HuH-7 (cell line): ENCODE results near the gene SGO2.
"Not testable (repeated sequence)": the region's sequence is repeated elsewhere in the genome, so short reads cannot be mapped to it uniquely, and the experiment has no call there.

Experiments used
- DNase-seq: peaks from one replicate; pipeline ENCODE4 v3.0.0; 2011; ENCODE audit warnings: low spot score

SGO2 gene

DNA sequence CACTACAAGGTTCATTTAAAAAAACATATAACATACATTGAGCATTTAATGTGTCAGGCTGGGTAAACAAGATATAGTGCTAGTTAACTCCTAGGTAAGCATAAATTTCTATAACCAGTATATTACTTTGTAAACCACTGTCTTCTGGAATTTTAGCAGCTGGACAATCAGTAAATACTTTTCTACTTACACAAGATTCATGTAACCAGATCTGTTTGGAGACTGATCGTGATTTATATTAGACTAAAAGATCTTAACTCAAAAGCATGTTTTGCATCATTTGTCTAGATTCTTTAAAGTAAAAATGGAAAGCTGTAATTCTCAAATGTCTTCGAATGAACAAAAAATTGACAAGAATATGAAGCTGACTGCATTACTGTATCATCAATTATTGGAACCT is 941 bp upstream of the SGO2 start:
- no peak for DNase-seq

- DNase-seq, result no peak
Measured at GRCh38 chr2:200525551-200525881, 491 bp upstream of the SGO2 start.

DNA sequence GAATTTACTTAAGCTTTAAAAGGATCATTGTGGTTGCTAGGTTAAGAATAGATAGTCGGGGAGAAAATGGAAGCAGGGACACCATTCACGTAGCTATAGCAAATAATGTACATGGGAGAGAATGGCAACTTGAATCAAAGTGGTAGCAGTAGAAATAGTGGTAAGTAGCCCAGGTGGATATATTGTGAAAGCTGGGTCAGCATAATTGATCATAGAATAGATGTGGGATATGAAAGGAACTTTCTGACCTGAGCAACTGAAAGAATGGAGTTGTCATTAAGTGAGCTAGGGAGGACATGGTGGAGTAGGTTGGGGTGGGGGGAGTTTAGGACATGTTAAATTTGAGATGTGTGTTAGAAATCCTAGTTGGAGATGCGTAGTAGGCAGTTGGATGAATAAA is 2.2 kb downstream of the SGO2 start:
- DNase-seq, result no peak

GRCh38 chr2:200533754-200534153 is 7.7 kb downstream of the SGO2 start:
- DNase-seq, result no peak

- no peak for DNase-seq
Measured at GRCh38 chr2:200534572-200534971, 8.6 kb downstream of the SGO2 start.

GRCh38 chr2:200538139-200538538 is 12.1 kb downstream of the SGO2 start:
- no peak for DNase-seq

DNA sequence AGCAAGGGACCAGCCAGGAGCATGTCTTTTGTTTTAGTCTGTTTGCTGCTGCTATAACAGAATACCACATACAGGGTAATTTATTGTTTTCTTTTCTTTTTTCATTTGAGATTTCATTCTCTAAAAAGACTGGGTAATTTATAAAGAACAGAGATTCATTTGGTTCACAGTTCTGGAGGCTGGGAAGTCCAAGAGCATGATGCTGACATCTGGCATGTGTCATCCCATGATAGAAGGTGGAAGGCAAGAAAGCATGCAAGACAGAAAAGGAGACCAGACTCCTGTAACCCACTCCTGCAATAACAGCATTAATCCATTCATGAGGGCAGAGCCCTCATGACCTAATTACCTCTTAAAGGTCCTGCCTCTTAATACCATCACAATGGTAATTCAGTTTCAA is 14.8 kb downstream of the SGO2 start:
- DNase-seq, result no peak

- not testable (repeated sequence) for DNase-seq
Measured at GRCh38 chr2:200566596-200566995, 40.6 kb downstream of the SGO2 start.

DNA sequence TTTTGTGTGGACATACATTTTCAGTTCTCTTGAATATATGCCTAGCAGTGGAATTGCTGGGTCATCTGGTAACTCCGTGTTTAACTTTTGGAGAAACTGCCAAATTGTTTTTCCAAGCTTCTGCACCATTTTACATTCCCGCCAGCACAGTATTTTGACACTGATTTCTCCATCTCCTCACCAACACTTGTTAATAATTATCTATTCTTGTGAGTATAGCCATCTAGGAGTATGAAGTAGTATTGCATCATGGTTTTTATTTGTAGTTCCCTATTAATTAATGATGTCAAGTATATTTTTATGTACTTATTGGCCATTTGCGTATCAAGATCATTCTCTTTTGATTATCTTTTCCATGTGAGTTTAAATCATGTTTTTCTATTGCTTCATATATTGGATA is 41.9 kb downstream of the SGO2 start:
- DNase-seq, result no peak

- DNase-seq, result no peak
Measured at GRCh38 chr2:200575957-200576356, 50.0 kb downstream of the SGO2 start.

DNA sequence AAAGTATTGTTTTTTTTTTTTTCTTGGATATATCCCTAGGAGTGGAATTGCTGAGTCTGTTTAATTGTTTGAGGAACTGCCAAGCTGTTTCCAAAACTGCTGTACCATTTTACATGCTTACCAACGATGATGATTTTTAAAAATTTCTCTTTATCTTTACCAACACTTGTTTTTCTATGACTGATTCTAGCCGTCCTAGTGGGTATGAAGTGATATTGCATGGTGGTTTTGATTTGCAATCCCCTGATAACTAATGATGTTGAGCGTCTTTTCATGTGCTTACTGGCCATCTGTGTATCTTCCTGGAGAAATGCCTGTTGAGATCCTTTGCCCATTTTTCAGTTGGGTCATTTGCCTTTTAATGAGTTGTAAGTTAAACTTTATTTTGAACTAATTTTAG is 51.0 kb downstream of the SGO2 start:
- no peak for DNase-seq

GRCh38 chr2:200578778-200579177 is 52.8 kb downstream of the SGO2 start:
- DNase-seq, result peak; percentile 35

GRCh38 chr2:200584639-200585038 is 58.6 kb downstream of the SGO2 start:
- no peak for DNase-seq

DNA sequence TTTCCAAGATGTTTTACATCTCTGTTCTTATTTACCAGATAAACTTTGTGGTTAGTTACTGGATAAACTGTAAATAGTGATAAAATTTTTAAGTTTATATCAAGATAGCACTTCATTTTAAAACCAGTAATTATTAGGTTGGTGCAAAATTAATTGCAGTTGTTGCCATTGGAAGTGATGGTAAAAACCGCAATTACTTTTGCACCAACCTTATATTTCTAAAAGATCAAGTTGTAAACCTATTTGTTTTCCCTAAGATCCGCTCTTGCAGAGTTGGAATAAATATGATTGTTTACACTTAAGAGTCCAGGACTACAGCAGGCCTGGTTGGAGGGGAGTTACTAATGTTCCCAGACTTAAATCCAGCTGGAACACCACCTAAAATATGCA is 59.3 kb downstream of the SGO2 start:
- no peak for DNase-seq

DNA sequence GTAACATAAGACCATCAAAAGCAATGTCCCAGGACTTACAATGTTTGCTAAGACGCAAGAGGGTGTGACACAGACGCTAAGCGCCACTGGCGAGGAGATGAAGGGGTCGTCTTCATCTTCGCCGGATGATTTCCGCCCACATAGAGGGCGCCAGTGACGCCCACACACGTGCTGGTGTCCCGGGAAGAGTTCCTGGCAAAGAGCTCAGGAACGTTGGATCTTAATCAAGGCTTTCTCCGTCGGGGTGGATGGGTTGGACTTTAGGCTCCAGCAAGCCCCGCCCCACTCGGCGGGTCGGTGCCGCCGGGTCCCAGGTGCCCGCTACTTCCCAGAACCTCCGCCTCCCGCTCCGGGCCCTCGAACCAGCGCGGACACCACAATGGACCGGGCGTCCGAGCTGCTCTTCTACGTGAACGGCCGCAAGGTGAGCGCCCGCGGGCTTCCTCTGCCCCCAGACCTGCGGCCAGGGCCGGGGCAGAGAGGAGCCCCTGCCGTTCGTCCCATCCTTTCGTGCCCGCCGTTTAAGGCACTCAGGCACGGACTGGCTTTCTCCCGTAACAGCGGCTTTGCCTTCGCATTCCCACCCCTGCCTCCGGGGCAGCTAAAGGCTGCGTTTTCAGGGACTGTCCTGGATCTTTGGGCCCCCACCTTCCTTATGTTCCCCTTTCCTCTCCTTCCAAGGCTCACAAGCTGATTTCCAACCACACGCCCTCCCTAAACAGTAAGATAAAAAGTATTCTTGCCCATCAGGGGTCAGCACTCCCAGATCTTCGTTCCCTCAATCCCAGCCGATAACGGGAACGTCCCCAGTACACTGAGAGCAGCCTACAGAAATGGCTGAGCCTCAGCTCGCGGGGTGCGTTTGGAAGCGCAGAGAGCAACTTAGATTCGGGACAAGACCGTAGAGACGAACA is 60.0 kb downstream of the SGO2 start, which contains the start of gene AOX1:
Gene AOX1, plus strand, starts transcription at position 285 of the 914 bp plus-strand sequence. Its CDS starts 95 bp downstream, at position 380.
- no peak for DNase-seq

DNA sequence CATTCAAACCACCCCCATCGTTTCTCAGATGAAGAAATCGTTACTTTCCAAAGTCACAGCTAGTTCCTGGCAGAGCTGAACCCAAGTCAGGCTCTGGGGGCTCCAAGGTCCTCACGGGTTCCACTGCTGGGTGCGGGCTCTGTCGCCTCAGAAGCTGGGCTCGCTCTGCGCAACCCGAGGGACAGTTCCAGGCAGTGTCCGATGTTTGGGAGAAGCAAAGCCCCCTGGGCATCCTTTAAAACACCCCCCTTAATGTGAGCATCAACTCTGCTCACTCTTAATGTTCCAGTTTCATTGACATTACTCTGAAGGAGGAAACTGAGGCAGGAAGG is 60.6 kb downstream of the SGO2 start:
- DNase-seq, result no peak

DNA sequence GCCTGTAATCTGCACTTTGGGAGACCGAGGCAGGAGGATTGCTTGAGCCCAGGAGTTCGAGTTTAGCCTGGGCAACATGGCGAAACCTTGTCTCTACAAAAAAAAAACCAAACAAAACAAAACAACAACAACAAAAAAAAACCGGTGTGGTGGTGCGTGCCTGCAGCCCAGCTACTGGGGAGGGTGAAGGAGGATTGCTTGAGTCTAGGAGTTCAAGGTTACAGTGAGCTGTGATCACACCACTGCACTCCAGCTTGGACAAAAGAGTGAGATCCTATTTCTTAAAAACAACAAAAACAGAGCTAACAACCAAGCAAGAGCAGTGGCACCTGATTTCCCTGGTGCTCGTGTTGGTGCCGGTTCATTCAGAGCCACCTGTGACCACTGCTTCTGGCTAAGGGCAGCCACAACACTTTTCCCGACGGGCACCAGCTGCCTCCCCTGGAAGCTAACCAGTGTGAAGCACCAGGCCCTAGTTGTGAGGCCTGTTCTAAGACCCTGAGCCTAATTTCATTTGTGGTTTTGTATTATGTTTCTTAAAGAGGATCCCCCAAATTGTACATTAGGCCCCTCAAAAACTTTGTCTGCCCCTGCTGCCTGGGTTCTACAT is 61.1 kb downstream of the SGO2 start:
- DNase-seq, result no peak

DNA sequence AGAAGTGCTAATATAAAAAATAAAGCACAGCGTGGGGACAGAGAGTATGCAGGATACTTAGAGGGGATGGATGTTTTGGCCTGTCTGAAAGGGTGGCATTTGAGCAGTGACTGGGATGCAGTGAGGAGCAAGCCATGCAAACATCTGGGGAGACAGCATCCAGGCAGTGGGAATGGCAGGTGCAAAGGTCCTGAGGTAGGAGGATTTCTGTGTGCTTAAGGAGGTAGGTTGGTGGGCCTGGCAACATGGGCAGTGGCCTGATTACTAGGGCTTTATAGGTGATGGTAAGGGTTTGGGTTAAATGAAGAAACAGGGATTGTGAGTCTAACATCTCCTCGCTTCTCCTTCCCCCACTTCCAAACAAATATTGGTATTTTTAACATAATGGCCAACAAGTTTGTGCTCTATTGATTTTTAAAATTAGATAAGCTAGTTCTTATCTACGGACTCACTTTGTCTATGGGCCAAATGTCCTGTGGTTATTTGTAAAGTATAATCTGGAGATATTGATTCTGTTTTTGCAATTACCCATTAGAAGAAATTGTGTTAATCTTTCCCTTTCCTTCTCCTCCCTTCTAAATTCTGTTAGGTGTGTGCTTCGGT is 62.2 kb downstream of the SGO2 start:
- DNase-seq, result no peak

- no peak for DNase-seq
Measured at GRCh38 chr2:200590090-200590489, 64.1 kb downstream of the SGO2 start.

- DNase-seq, result no peak
Measured at GRCh38 chr2:200591308-200591707, 65.3 kb downstream of the SGO2 start.

- DNase-seq, result no peak
Measured at GRCh38 chr2:200592406-200593075, 66.5 kb downstream of the SGO2 start.

DNA sequence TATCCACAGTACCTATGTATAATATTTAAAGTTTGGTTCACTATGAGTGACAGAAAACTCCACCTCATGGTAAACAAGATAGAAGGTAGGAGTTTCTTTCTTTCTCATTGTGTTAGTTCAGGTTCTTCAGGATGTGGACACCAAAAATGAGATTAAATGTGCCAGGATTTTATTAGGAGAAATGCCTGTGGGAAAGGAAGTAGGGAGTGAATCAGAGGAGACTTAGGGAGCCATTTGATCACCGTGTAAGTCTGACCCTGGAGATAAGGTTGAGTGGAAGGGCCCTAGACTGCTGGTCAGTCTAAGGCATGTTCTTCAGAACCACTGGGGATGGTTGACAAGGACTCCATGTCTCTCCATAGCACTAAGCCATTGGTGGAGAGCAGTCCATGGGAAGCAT is 67.9 kb downstream of the SGO2 start:
- DNase-seq, result no peak

- DNase-seq, result no peak
Measured at GRCh38 chr2:200595913-200596312, 69.9 kb downstream of the SGO2 start.
